Measurements from ENCODE around the gene KAT6B.

KAT6B gene

GRCh38 chr10:74934100-74934812 lies 107.9 kb downstream of the KAT6B start:
- H3K4me3 ChIP-seq (ENCODE audit: low read depth, low read length), result no peak overlapping the region
- TF ChIP-seq CTCF (IDR thresholded peaks at IDR 0.05; ENCODE audit: insufficient read depth, low read depth, low read length, missing control alignments), result no peak
- DNase-seq (ENCODE audit: low read depth), result no peak

- no peak for TF ChIP-seq CTCF (IDR thresholded peaks at IDR 0.05; ENCODE audit: insufficient read depth, low read depth, low read length, missing control alignments)
- H3K4me3 ChIP-seq (ENCODE audit: low read depth, low read length), result no peak overlapping the region
- DNase-seq (ENCODE audit: low read depth), result no peak
Observed at GRCh38 chr10:74936577-74937265, 110.3 kb downstream of the KAT6B start.

GRCh38 chr10:74937266-74937856 lies 111.0 kb downstream of the KAT6B start:
- no peak overlapping the region for H3K4me3 ChIP-seq (ENCODE audit: low read depth, low read length)
- TF ChIP-seq CTCF (IDR thresholded peaks at IDR 0.05; ENCODE audit: insufficient read depth, low read depth, low read length, missing control alignments), result no peak
- no peak for DNase-seq (ENCODE audit: low read depth)

- no peak for TF ChIP-seq CTCF (IDR thresholded peaks at IDR 0.05; ENCODE audit: insufficient read depth, low read depth, low read length, missing control alignments)
- no peak for DNase-seq (ENCODE audit: low read depth)
- H3K4me3 ChIP-seq (ENCODE audit: low read depth, low read length), result no peak overlapping the region
Observed at GRCh38 chr10:74944205-74944604, 117.8 kb downstream of the KAT6B start.

- H3K4me3 ChIP-seq (ENCODE audit: low read depth, low read length), result no peak overlapping the region
- DNase-seq (ENCODE audit: low read depth), result no peak
- TF ChIP-seq CTCF (IDR thresholded peaks at IDR 0.05; ENCODE audit: insufficient read depth, low read depth, low read length, missing control alignments), result no peak
Observed at GRCh38 chr10:74947781-74948401, 121.5 kb downstream of the KAT6B start.

- peak; percentile 6 for DNase-seq (ENCODE audit: low read depth)
- no peak for TF ChIP-seq CTCF (IDR thresholded peaks at IDR 0.05; ENCODE audit: insufficient read depth, low read depth, low read length, missing control alignments)
- H3K4me3 ChIP-seq (ENCODE audit: low read depth, low read length), result no peak overlapping the region
Observed at GRCh38 chr10:74949034-74949832, 122.8 kb downstream of the KAT6B start.
